Common myeloid progenitor, CD34-positive (primary cell): ENCODE results near the gene TSSC4.
A peak's percentile ranks its signal among the peaks of the same experiment; 100 is the strongest.

Source experiments
- CTCF ChIA-PET: fragments of 350-600 bp; sonication (Branson Sonifier 250); formaldehyde crosslinking; loops from one replicate; lab custom pipeline; 2021; ENCODE audit warnings: antibody characterized with exemption; lab: Charles Lee
- POLR2A ChIA-PET: fragments of 350-600 bp; sonication (Branson Sonifier 250); formaldehyde crosslinking; loops from one replicate; lab custom pipeline; 2021; ENCODE audit warnings: antibody characterized with exemption; lab: Charles Lee
- DNase-seq, 3 donors: peaks; one replicate each; pipeline versions ENCODE4 v3.0.0 to v3.0.0-alpha.2; 2013
- H3K27ac ChIP-seq, 2 experiments: 1 replicate in 1 of 2; 2 replicates in 1 of 2; pipeline ENCODE4 v1.7.0; 2013; ENCODE audit warnings: inconsistent platforms in 2 of 2, low read length in 2 of 2, mild to moderate bottlenecking in 2 of 2, low read depth in 1 of 2, moderate library complexity in 1 of 2; ENCODE audit not compliant: severe bottlenecking in 2 of 2, insufficient read depth in 1 of 2, poor library complexity in 1 of 2
- H3K27me3 ChIP-seq, 5 experiments: replicated peaks in 2 of 5; 1 replicate in 3 of 5; 2 replicates in 2 of 5; pipeline versions ENCODE4 v1.6.1 to v1.7.0; 2013; ENCODE audit warnings: low read length in 4 of 5, mild to moderate bottlenecking in 2 of 5, moderate library complexity in 2 of 5, inconsistent platforms in 1 of 5; ENCODE audit not compliant: insufficient read depth in 5 of 5, control insufficient read depth in 4 of 5
- H3K36me3 ChIP-seq, 4 experiments: 1 replicate in 2 of 4; 2 replicates in 2 of 4; pipeline versions ENCODE4 v1.6.1 to v1.7.0; 2013; ENCODE audit warnings: low read length in 3 of 4, control low read depth in 1 of 4, mild to moderate bottlenecking in 1 of 4; ENCODE audit not compliant: control insufficient read depth in 4 of 4, insufficient read depth in 4 of 4
- H3K4me1 ChIP-seq, 4 experiments: 1 replicate in 3 of 4; 2 replicates in 1 of 4; pipeline versions ENCODE4 v1.6.1 to v1.7.1; 2013; ENCODE audit warnings: low read length in 3 of 4, mild to moderate bottlenecking in 3 of 4, control low read depth in 1 of 4, inconsistent platforms in 1 of 4, moderate library complexity in 1 of 4; ENCODE audit not compliant: control insufficient read depth in 4 of 4, insufficient read depth in 4 of 4; ENCODE audit errors: control extremely low read depth in 1 of 4
- H3K4me3 ChIP-seq, 7 experiments: 1 replicate in 4 of 7; 2 replicates in 3 of 7; pipeline versions ENCODE4 v1.5.1 to v1.7.0; 2013; ENCODE audit warnings: mild to moderate bottlenecking in 7 of 7, low read length in 6 of 7, moderate library complexity in 6 of 7, inconsistent platforms in 2 of 7, low read depth in 2 of 7, control low read depth in 1 of 7; ENCODE audit not compliant: insufficient read depth in 4 of 7, control insufficient read depth in 1 of 7; ENCODE audit errors: extremely low read depth in 1 of 7
- H3K9me3 ChIP-seq, 5 experiments: 1 replicate in 4 of 5; 2 replicates in 1 of 5; pipeline versions ENCODE4 v1.6.1 to v1.7.1; 2013; ENCODE audit warnings: low read length in 4 of 5, mild to moderate bottlenecking in 2 of 5, inconsistent platforms in 1 of 5, low read depth in 1 of 5, moderate library complexity in 1 of 5; ENCODE audit not compliant: control insufficient read depth in 4 of 5, insufficient read depth in 2 of 5; ENCODE audit errors: control extremely low read depth in 1 of 5
- WGBS: methylation state at CpG from one replicate; pipeline ENCODE4 v1.1.5; 2013; ENCODE audit not compliant: insufficient coverage; 5-methylcytosine and 5-hydroxymethylcytosine counted together

TSSC4 gene

GRCh38 chr11:2390091-2390724 is 10.3 kb upstream of the TSSC4 start:
- Histone ChIP-seq H3K4me3 (no peak overlapping the region), H3K4me1 (peaks cover 0 to 48% (median 33%) of the 10 kb centered on the region in 4 experiments), H3K27ac (peak overlapping the region in 1 of 2 experiments; percentile 34), H3K27me3 (no peaks in the 10 kb centered on the region), H3K9me3 (no peaks in the 10 kb centered on the region), H3K36me3 (peaks cover 2 to 54% (median 40%) of the 10 kb centered on the region in 4 experiments)
- ChIA-PET CTCF (interaction anchor here (1.0 to 1.3 kb wide), 3 partner anchors 9 to 192 kb away, joined by 3 to 5 read pairs (median 4); no protein-coding TSS in a partner anchor), POLR2A (no interaction called here)
- DNase-seq = no peak
- 97% methylated on average over 22 of the region's 23 CpGs for WGBS

DNA sequence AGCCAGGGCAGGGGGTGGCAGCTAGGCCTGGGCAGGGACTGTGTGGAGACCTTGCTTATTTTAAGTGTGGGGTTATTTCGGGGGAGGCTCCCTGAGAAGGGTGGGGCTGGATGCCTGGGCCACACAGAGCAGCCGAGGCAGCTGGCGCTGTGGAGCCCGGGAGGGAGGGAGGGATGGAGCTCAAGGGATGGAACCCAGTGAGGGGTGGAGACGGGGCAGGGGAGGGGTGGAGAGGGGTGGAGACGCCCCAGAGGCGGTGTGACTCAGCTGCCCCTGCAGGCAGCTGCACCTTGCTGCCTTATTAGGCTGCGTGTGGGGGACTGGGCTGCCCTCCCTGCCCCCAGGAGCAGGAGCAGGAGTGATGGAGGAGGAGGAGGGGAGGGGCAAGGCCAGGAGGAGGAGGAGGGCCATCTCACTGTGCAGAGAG is 9.8 kb upstream of the TSSC4 start:
- ChIA-PET POLR2A (no interaction called here), CTCF (interaction anchor here (1.1 to 1.3 kb wide), 2 partner anchors 9 to 86 kb away, joined by 4 to 5 read pairs; no protein-coding TSS in a partner anchor)
- H3K27ac ChIP-seq = peak overlapping the region in 1 of 2 experiments; percentile 34
- H3K4me3 ChIP-seq = no peak overlapping the region
- DNase-seq = no peak
- H3K4me1 ChIP-seq = peaks cover 0 to 44% (median 31%) of the 10 kb centered on the region in 4 experiments
- H3K9me3 ChIP-seq = no peaks in the 10 kb centered on the region
- H3K36me3 ChIP-seq = peaks cover 2 to 57% (median 42%) of the 10 kb centered on the region in 4 experiments
- 90% methylated on average over 4 of the region's 8 CpGs for WGBS
- H3K27me3 ChIP-seq = no peaks in the 10 kb centered on the region

DNA sequence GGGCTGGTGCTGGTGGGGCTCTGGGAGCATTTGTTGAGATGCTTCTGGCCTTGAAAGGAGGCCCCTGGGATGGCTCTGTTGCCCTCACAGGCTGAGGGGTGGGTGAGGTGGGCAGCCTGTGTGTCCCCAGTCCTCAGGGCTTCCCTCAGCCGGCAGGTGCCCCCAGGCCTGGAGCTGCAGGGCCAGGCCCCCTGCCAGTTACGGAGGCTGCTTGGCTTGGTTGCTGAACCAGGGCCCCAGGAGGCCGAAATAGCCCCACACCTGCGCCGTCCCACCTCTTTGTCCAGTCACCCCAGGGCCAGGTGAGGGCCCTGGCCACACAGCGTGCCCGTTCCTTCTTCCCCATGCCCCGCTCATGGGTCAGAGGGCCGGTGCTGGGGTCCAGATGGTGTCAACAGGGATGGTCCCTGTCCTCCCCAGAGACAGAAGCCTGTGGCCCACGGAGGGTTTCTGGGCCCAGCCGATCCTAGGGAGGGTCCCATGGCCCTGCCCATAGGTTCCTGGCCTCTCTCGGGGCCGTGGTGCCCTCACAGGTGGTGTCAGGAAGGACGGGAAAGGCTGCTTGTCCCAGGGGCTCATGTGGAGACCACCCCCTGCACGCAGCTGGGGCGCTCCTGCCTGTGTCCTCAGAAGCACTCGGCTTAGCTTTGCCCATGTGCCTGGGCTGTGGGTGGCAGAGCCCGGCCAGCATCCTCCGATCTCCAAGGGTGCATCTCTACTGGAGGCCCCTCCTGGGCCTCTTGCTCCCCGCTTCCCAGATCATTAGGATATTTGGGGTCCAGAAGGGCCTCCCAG is 9.2 kb upstream of the TSSC4 start:
- ChIA-PET POLR2A (no interaction called here), CTCF (interaction anchor here (0.8 to 1.7 kb wide), 4 partner anchors 8 to 87 kb away, joined by 3 to 5 read pairs (median 4); no protein-coding TSS in a partner anchor)
- WGBS = 96% methylated on average over 20 of the region's 20 CpGs
- Histone ChIP-seq H3K27ac (no peak overlapping the region), H3K4me3 (no peak overlapping the region), H3K36me3 (peaks cover 2 to 58% (median 47%) of the 10 kb centered on the region in 4 experiments), H3K4me1 (peaks cover 0 to 38% (median 28%) of the 10 kb centered on the region in 4 experiments), H3K9me3 (no peaks in the 10 kb centered on the region), H3K27me3 (no peaks in the 10 kb centered on the region)
- no peak for DNase-seq

DNA sequence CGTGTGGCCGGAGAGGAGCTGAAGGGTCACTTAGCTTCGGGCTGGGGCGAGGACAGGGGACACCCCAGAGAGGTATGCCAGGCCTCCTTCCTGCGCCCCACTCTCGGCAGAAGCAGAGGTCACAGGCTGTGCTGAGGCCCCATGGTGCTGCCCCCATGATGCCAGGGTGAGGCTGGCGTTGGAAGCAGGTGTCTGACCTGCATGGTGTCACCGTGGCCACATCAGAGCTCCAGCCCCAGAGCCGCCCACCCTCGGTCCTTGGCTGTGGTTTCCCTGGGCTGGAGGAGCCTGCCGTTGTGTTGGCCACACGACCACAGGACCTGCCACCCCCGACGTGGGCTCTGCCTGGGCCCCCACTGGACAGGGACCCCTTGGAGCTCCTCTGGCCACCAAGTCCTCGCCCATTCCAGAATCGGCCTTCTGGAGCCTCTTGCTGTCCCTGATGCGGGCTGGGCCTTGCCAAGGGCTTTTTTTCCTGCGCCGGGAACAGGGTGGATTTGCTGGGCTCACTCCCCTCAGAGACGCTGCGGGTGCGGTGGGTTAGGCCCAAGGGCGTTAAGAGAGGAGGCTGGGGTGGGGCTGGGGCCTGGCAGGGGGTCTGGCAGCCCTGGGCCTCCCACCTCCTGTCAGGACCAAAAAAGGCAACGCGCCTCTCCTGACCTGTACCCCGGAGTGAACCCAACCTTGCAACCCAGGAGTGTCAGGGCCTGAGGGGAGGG is 8.2 kb upstream of the TSSC4 start:
- POLR2A ChIA-PET = no interaction called here
- Histone ChIP-seq H3K4me3 (no peak overlapping the region), H3K36me3 (peaks cover 2 to 63% (median 52%) of the 10 kb centered on the region in 4 experiments), H3K9me3 (no peaks in the 10 kb centered on the region), H3K27ac (no peak overlapping the region), H3K4me1 (peaks cover 0 to 28% (median 19%) of the 10 kb centered on the region in 4 experiments), H3K27me3 (no peaks in the 10 kb centered on the region)
- no peak for DNase-seq
- CTCF ChIA-PET = interaction anchor here (0.8 to 1.7 kb wide), 2 partner anchors 10 to 88 kb away, joined by 3 to 5 read pairs; no protein-coding TSS in a partner anchor
- WGBS = 94% methylated on average over 21 of the region's 26 CpGs

DNA sequence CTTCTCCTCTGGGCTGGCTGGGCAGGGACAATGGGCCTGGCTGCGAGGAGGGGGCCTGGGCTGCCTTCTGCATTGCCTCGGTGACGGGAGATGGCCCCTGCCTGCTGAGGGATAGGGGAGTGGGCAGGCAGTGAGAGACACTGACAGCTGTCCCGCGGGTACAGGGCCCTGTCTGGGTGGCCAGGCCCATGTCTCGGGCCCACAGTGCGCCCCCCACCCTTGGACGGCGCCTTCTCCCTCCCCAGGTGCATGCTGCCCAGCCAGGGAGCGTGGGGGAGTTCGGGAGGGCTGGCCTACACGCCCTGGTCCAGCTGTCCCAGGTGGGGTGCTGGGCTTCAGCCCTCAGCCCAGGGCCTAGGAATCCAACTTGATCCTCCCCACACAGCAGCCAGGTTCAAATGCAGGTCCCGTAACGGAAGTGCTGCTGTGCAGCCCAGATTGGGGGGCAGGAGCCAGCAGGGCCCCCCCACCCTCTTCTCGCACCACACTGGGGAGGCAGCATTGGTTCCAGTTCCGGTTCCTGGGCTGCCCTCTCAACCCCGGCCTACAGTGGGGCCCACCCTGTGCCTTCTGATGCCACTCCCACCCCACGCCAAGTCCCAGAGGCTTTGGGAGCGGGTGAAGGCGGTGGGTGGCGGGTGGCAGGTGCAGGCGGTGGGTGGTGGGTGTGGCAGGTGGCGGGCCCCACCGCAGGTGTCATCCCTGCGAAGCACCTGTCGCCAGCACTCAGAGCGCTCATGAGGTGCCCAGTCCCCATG is 7.3 kb upstream of the TSSC4 start:
- CTCF ChIA-PET = interaction anchor here (1.7 kb wide), 1 partner anchor 89 kb away, joined by 5 read pairs; no protein-coding TSS in a partner anchor
- POLR2A ChIA-PET = no interaction called here
- no peak for DNase-seq
- WGBS = 96% methylated on average over 22 of the region's 27 CpGs
- Histone ChIP-seq H3K4me3 (no peak overlapping the region), H3K27me3 (no peaks in the 10 kb centered on the region), H3K9me3 (no peaks in the 10 kb centered on the region), H3K27ac (no peak overlapping the region), H3K36me3 (peaks cover 2 to 66% (median 51%) of the 10 kb centered on the region in 4 experiments), H3K4me1 (peaks cover 0 to 19% (median 12%) of the 10 kb centered on the region in 4 experiments)
